ENCODE data around the gene SORCS2. TPM values are rescaled to one million over a fixed set of nuclear protein-coding genes. Genes with fewer than 3 reads are reported as not detected.

Gene SORCS2
- total and polyA plus RNA-seq, 8 donors = 4.6 to 9.7 (median 7.2) TPM

GRCh38 chr4:7267829-7268228, 75.5 kb downstream of the SORCS2 start:
- TF ChIP-seq CTCF (IDR thresholded peaks at IDR 0.05) = no peak
- H3K27me3 ChIP-seq = no peaks in the 10 kb centered on the region
- no peaks in the 10 kb centered on the region for H3K36me3 ChIP-seq
- no peak for ATAC-seq
- intact Hi-C loops (cut with DNase I) = no loop called here
- no peaks in the 10 kb centered on the region for H3K4me1 ChIP-seq
- DNase-seq = peak in 1 of 4 donors; percentile 61
- no peaks in the 10 kb centered on the region for H3K9me3 ChIP-seq
- H3K27ac ChIP-seq = no peak overlapping the region
- H3K4me3 ChIP-seq = no peak overlapping the region

GRCh38 chr4:7268941-7269340, 76.6 kb downstream of the SORCS2 start:
- DNase-seq (peak in 1 of 4 donors; percentile 55), ATAC-seq (no peak)
- no peak for TF ChIP-seq CTCF (IDR thresholded peaks at IDR 0.05)
- H3K36me3 ChIP-seq = no peaks in the 10 kb centered on the region
- no peaks in the 10 kb centered on the region for H3K27me3 ChIP-seq
- H3K27ac ChIP-seq = no peak overlapping the region
- H3K4me1 ChIP-seq = no peaks in the 10 kb centered on the region
- intact Hi-C loops (cut with DNase I) = no loop called here
- no peaks in the 10 kb centered on the region for H3K9me3 ChIP-seq
- H3K4me3 ChIP-seq = no peak overlapping the region

GRCh38 chr4:7270121-7270520, 77.8 kb downstream of the SORCS2 start:
- TF ChIP-seq CTCF (IDR thresholded peaks at IDR 0.05) = no peak
- Histone ChIP-seq H3K4me3 (no peak overlapping the region), H3K27ac (no peak overlapping the region), H3K4me1 (no peaks in the 10 kb centered on the region), H3K27me3 (no peaks in the 10 kb centered on the region), H3K36me3 (no peaks in the 10 kb centered on the region), H3K9me3 (no peaks in the 10 kb centered on the region)
- ATAC-seq (no peak), DNase-seq (peak in 1 of 4 donors; percentile 64)
- intact Hi-C loops (cut with DNase I) = no loop called here

- Histone ChIP-seq H3K27ac (no peak overlapping the region), H3K4me3 (no peak overlapping the region), H3K9me3 (no peaks in the 10 kb centered on the region), H3K4me1 (no peaks in the 10 kb centered on the region), H3K27me3 (no peaks in the 10 kb centered on the region), H3K36me3 (no peaks in the 10 kb centered on the region)
- no peak for TF ChIP-seq CTCF (IDR thresholded peaks at IDR 0.05)
- ATAC-seq (no peak), DNase-seq (peak in 1 of 4 donors; percentile 17)
- intact Hi-C loops (cut with DNase I) = no loop called here
Observed at GRCh38 chr4:7272404-7272803, 80.1 kb downstream of the SORCS2 start.

GRCh38 chr4:7273738-7274297, 81.5 kb downstream of the SORCS2 start:
- ATAC-seq (no peak), DNase-seq (peak in 1 of 4 donors; percentile 8)
- Histone ChIP-seq H3K4me1 (no peaks in the 10 kb centered on the region), H3K4me3 (no peak overlapping the region), H3K27me3 (no peaks in the 10 kb centered on the region), H3K9me3 (no peaks in the 10 kb centered on the region), H3K27ac (no peak overlapping the region), H3K36me3 (no peaks in the 10 kb centered on the region)
- no peak for TF ChIP-seq CTCF (IDR thresholded peaks at IDR 0.05)
- intact Hi-C loops (cut with DNase I) = no loop called here

Measured in left lung (tissue), 10 donors.